ENCODE data around the gene DHRS3.

GRCh38 chr1:12518931-12519692 lies 98.9 kb downstream of the DHRS3 start:
- TF ChIP-seq POLR2A (IDR thresholded peaks at IDR 0.05) (no peak), EP300 (IDR thresholded peaks at IDR 0.05) (peak; percentile 40 to 86)
- TF ChIP-seq, protein P1, sequence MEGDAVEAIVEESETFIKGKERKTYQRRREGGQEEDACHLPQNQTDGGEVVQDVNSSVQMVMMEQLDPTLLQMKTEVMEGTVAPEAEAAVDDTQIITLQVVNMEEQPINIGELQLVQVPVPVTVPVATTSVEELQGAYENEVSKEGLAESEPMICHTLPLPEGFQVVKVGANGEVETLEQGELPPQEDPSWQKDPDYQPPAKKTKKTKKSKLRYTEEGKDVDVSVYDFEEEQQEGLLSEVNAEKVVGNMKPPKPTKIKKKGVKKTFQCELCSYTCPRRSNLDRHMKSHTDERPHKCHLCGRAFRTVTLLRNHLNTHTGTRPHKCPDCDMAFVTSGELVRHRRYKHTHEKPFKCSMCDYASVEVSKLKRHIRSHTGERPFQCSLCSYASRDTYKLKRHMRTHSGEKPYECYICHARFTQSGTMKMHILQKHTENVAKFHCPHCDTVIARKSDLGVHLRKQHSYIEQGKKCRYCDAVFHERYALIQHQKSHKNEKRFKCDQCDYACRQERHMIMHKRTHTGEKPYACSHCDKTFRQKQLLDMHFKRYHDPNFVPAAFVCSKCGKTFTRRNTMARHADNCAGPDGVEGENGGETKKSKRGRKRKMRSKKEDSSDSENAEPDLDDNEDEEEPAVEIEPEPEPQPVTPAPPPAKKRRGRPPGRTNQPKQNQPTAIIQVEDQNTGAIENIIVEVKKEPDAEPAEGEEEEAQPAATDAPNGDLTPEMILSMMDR (IDR thresholded peaks at IDR 0.05): no peak
